Measurements from ENCODE around the gene ZNF385D. TPM values are rescaled to one million over a fixed set of nuclear protein-coding genes. Genes with fewer than 3 reads are reported as not detected.
"Not testable (repeated sequence)": the region's sequence is repeated elsewhere in the genome, so short reads cannot be mapped to it uniquely, and the experiment has no call there.

Gene ZNF385D
- total and polyA plus RNA-seq, 8 donors, result 0.42 to 4.0 (median 1.1) TPM

- TF ChIP-seq CTCF (IDR thresholded peaks at IDR 0.05), result no peak
- Histone ChIP-seq H3K9me3 (no peaks in the 10 kb centered on the region), H3K4me3 (no peak overlapping the region), H3K4me1 (no peaks in the 10 kb centered on the region), H3K27ac (no peak overlapping the region), H3K27me3 (no peaks in the 10 kb centered on the region), H3K36me3 (no peaks in the 10 kb centered on the region)
- DNase-seq (no peak), FAIRE-seq (no peak), ATAC-seq (no peak)
- WGBS, 2 donors, result 34 to 39% methylated on average over 5 of the region's 5 CpGs
- intact Hi-C loops (cut with DNase I), result no loop called here
These were observed 241.1 kb downstream of the ZNF385D start for GRCh38 chr3:21509731-21510470.

- no peak for DNase-seq
- FAIRE-seq, result no peak
- H3K27ac ChIP-seq, result no peak overlapping the region
- no peaks in the 10 kb centered on the region for H3K27me3 ChIP-seq
- intact Hi-C loops (cut with DNase I), result no loop called here
- H3K9me3 ChIP-seq, result no peaks in the 10 kb centered on the region
- no peaks in the 10 kb centered on the region for H3K36me3 ChIP-seq
- TF ChIP-seq CTCF (IDR thresholded peaks at IDR 0.05), result no peak
- no peak for ATAC-seq
- H3K4me1 ChIP-seq, result no peaks in the 10 kb centered on the region
- no peak overlapping the region for H3K4me3 ChIP-seq
These were observed 242.8 kb downstream of the ZNF385D start for GRCh38 chr3:21508246-21508645.

GRCh38 chr3:21505711-21506460 lies 245.1 kb downstream of the ZNF385D start:
- FAIRE-seq, result no peak
- H3K9me3 ChIP-seq, result no peaks in the 10 kb centered on the region
- H3K4me1 ChIP-seq, result no peaks in the 10 kb centered on the region
- H3K36me3 ChIP-seq, result no peaks in the 10 kb centered on the region
- H3K27me3 ChIP-seq, result no peaks in the 10 kb centered on the region
- intact Hi-C loops (cut with DNase I), result no loop called here
- ATAC-seq, result no peak
- TF ChIP-seq CTCF (IDR thresholded peaks at IDR 0.05), result no peak
- no peak overlapping the region for H3K27ac ChIP-seq
- WGBS, 2 donors, result 39 to 57% methylated on average over 4 of the region's 4 CpGs
- no peak for DNase-seq
- no peak overlapping the region for H3K4me3 ChIP-seq

- ATAC-seq (no peak), DNase-seq (no peak), FAIRE-seq (no peak)
- intact Hi-C loops (cut with DNase I), result no loop called here
- WGBS, 2 donors, result 31 to 33% methylated on average over 1 of the region's 1 CpG
- no peaks in the 10 kb centered on the region for H3K9me3 ChIP-seq
- H3K4me1 ChIP-seq, result no peaks in the 10 kb centered on the region
- no peak overlapping the region for H3K4me3 ChIP-seq
- H3K36me3 ChIP-seq, result no peaks in the 10 kb centered on the region
- TF ChIP-seq CTCF (IDR thresholded peaks at IDR 0.05), result no peak
- no peaks in the 10 kb centered on the region for H3K27me3 ChIP-seq
- H3K27ac ChIP-seq, result no peak overlapping the region
These were observed 248.4 kb downstream of the ZNF385D start for GRCh38 chr3:21502656-21503055.

GRCh38 chr3:21500834-21501233 lies 250.2 kb downstream of the ZNF385D start:
- DNase-seq (no peak), FAIRE-seq (no peak), ATAC-seq (no peak)
- 63 to 69% methylated on average over 10 of the region's 10 CpGs for WGBS, 2 donors
- intact Hi-C loops (cut with DNase I), result no loop called here
- Histone ChIP-seq H3K27ac (no peak overlapping the region), H3K4me1 (no peaks in the 10 kb centered on the region), H3K27me3 (no peaks in the 10 kb centered on the region), H3K36me3 (no peaks in the 10 kb centered on the region), H3K4me3 (no peak overlapping the region), H3K9me3 (no peaks in the 10 kb centered on the region)
- TF ChIP-seq CTCF (IDR thresholded peaks at IDR 0.05), result no peak

- H3K27me3 ChIP-seq; H3K27ac ChIP-seq; DNase-seq; intact Hi-C loops (cut with DNase I); FAIRE-seq; H3K4me3 ChIP-seq; ATAC-seq; H3K4me1 ChIP-seq; H3K36me3 ChIP-seq; H3K9me3 ChIP-seq: not testable (repeated sequence)
- no CpG with 5 or more reads among the region's 3 CpGs for WGBS, 2 donors
These were observed 260.3 kb downstream of the ZNF385D start for GRCh38 chr3:21490671-21491070.

Data from pancreas (tissue), 10 donors.